Measurements from ENCODE around the gene SLC31A1. TPM values are rescaled to one million over a fixed set of nuclear protein-coding genes. Genes with fewer than 3 reads are reported as not detected.

The SLC31A1 gene
- total and polyA plus RNA-seq, 2 of the 13 experiments (the other 11 are each of a cell fraction or from before 2014, with no cell fraction given), result 62.9 to 70.0 TPM

DNA sequence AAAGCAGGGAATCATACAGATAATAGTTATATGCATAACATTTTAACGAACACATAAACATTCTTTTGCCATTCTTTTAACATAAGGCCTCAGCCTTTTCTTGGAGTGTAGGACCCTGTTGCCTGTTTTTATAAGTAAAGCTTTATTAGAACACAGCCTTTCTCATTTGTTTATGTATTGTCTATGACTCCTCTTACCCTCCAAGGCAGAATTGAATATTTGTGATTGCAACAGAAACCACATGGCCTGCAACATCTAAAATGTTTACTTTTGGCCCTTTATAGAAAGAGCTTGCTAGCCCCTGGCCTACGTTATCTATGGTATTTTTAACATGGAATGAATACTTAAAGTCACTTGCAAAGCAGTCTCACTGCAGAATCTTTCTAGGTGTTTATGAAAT, 2.6 kb downstream of the SLC31A1 start (continued):
- TF ChIP-seq ARID5B (CRISPR knock-in tag; IDR thresholded peaks at IDR 0.05) (peak; percentile 11; the same call in 1 of the 2 replicates), TBP (CRISPR knock-in tag; IDR thresholded peaks at IDR 0.05) (no peak), ZGPAT (CRISPR knock-in tag; IDR thresholded peaks at IDR 0.05) (no peak), HOMEZ (CRISPR knock-in tag; IDR thresholded peaks at IDR 0.05; ENCODE audit: low read depth) (no peak), GATAD2A (CRISPR knock-in tag; IDR thresholded peaks at IDR 0.05) (peak; percentile 34; the same call in 1 of the 2 replicates), CREM (IDR thresholded peaks at IDR 0.05) (no peak), CREM (CRISPR knock-in tag; IDR thresholded peaks at IDR 0.05) (no peak), ATF4 (CRISPR knock-in tag; IDR thresholded peaks at IDR 0.05) (peak in 1 of 2 experiments; percentile 90; a peak in 2 of 4 replicates)

All from HepG2 (cell line).